GM12874 (cell line): ENCODE measurements around the gene TTC7B.

Experiments used
- CTCF ChIP-seq: IDR thresholded peaks from 2 replicates; pipeline ENCODE4 v1.5.1; 2011; ENCODE audit warnings: low read depth, mild to moderate bottlenecking, control low read depth, low read length, moderate library complexity; ENCODE audit not compliant: insufficient read depth

The TTC7B gene

GRCh38 chr14:90534091-90534837 is 282.0 kb downstream of the TTC7B start:
- no peak for TF ChIP-seq CTCF

GRCh38 chr14:90533591-90534021 is 282.6 kb downstream of the TTC7B start:
- no peak for TF ChIP-seq CTCF

- TF ChIP-seq CTCF, result no peak
Measured at GRCh38 chr14:90532826-90533525, 283.3 kb downstream of the TTC7B start.

GRCh38 chr14:90531497-90531896 is 284.7 kb downstream of the TTC7B start:
- TF ChIP-seq CTCF, result no peak

DNA sequence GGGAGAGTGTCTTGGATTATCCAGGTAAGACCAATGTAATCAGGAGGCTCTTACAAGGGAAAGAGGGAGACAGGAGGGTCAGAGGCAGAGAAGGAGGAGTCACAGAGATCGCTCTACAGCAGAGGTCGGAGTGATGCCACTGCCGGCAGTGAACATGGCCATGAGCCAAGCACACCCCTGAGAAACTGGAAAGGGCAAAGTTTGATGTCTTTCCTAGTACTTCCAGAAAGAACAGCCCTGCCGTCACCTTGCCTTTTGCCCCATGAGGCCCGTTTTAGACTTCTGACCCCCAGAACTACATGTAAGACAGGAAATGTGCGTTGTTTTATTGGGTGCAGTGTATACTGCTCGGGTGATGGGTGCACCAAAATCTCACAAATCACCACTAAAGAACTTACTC is 285.7 kb downstream of the TTC7B start:
- TF ChIP-seq CTCF, result no peak

GRCh38 chr14:90527978-90528377 is 288.3 kb downstream of the TTC7B start:
- no peak for TF ChIP-seq CTCF

GRCh38 chr14:90523961-90524875 is 292.0 kb downstream of the TTC7B start:
- no peak for TF ChIP-seq CTCF
